GM12874 (cell line): ENCODE measurements around the gene SLC40A1.

Source experiments
- TF ChIP-seq, protein P1 (sequence below): IDR thresholded peaks from 2 replicates; pipeline ENCODE4 v1.5.1; 2011; ENCODE audit warnings: low read depth, mild to moderate bottlenecking, control low read depth, low read length, moderate library complexity; ENCODE audit not compliant: insufficient read depth

SLC40A1 gene, protein sequence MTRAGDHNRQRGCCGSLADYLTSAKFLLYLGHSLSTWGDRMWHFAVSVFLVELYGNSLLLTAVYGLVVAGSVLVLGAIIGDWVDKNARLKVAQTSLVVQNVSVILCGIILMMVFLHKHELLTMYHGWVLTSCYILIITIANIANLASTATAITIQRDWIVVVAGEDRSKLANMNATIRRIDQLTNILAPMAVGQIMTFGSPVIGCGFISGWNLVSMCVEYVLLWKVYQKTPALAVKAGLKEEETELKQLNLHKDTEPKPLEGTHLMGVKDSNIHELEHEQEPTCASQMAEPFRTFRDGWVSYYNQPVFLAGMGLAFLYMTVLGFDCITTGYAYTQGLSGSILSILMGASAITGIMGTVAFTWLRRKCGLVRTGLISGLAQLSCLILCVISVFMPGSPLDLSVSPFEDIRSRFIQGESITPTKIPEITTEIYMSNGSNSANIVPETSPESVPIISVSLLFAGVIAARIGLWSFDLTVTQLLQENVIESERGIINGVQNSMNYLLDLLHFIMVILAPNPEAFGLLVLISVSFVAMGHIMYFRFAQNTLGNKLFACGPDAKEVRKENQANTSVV

DNA sequence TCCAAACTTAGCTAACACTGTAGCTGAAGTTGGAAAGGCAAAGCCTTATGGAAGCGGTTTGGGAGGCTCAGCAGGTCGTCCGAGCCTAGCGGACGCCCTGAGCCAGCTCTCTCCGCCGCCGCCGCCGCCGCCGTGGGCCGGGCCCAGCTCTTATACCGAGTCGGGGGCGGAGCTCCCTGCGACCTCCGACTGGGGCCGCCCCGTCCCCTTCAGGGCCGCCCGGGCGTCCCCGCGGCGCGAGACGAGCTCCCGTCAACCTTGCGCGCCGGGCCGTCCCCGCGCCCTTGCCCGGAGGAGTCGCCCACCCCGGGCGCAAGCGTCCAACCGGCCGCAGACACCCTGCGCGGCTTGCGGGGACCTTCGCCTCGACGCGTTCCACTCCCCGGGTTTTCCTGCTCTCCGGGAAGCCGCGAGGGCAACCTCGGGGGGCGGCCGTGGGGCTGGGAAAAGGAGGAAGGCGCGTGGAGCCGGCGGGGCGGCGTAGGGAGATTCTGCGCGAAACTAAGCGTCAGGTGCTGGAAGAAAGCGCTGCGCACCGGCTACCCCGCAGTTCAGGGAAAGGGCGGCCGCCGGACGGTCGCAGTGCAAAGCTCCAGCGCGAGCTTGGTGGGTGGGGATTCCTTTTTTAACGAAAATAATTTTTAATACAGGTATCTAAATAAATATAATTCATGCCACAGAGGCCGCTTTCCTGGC is at the start of gene SLC40A1:
TSS of gene SLC40A1 (minus strand) at position 129 of the 696 bp plus-strand sequence. CDS start 326 bp downstream, outside the sequence.
- TF ChIP-seq, protein P1, sequence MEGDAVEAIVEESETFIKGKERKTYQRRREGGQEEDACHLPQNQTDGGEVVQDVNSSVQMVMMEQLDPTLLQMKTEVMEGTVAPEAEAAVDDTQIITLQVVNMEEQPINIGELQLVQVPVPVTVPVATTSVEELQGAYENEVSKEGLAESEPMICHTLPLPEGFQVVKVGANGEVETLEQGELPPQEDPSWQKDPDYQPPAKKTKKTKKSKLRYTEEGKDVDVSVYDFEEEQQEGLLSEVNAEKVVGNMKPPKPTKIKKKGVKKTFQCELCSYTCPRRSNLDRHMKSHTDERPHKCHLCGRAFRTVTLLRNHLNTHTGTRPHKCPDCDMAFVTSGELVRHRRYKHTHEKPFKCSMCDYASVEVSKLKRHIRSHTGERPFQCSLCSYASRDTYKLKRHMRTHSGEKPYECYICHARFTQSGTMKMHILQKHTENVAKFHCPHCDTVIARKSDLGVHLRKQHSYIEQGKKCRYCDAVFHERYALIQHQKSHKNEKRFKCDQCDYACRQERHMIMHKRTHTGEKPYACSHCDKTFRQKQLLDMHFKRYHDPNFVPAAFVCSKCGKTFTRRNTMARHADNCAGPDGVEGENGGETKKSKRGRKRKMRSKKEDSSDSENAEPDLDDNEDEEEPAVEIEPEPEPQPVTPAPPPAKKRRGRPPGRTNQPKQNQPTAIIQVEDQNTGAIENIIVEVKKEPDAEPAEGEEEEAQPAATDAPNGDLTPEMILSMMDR, result no peak

DNA sequence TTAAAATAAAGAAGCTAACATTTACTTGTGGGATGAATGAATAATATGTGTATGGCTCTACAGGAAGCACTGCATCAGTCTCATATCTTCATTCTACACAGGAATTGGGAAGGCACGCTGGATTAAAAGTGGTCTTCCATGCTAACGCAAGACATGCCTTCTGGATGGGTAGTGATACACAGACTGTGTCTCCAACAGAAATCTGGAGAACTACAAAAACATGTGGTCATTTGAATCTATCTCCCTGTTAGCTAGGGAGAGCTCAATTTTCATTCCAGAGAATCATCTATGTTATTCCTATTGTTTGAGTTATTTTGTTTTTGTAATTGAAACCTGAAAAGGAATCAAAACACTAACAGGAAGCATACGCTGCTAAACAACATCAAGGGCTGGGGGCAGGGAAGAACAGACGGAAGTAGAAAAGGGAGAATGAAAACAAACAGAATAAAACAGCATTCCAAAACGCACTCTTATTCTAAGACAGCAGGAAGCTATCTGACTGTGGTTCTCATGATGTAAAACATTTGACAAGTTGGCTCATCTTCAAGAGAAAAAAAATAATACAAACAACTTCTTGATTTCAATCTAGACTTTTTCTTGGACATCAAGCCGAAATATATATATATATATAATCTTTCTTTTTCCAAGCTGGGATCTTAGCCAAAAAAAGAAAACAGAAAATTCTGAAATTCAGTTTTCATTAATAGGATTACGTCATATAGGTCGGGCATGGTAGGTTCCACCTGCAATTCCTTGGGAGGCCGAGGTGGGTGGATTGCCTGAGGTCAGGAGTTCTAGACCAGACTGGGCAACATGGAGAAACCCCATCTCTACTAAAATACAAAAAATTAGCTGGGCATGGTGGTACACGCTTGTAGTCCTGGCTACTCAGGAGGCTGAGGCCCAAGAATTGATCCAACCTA is 49.2 kb upstream of the SLC40A1 start:
- TF ChIP-seq, protein P1, result no peak

DNA sequence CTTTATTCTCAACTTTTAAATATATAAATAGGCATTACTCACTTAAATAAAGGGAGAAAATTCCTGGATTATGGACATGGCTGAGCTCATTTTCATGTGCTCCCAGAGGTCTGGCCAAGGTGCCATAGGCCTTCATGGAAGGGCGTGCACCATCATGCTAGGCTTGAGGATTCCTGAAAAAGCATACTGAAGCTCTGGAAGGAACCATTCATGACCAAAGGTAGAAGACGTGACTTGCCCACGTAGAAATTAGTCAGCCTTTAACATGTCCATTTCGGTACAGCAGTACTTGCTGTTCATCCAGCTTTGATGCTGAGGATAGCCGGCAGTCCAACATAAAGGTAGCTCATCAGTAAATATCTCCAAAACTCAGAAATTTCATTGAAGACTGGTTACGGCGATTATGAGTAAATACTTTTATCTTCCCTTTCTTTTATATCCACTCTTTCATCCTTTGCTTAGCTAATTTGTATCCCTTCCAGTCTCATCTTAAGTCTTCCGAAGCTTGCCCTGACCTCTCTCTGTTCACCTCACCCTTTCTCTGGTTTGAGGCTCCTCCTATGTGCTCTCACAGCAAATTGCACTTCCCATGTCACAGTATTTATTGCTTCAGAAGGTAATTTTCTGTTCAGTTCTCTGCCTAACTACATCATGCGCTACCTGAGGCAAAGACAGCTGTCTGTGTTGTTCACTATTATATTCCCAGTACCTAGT is 48.4 kb upstream of the SLC40A1 start:
- TF ChIP-seq, protein P1, result no peak

DNA sequence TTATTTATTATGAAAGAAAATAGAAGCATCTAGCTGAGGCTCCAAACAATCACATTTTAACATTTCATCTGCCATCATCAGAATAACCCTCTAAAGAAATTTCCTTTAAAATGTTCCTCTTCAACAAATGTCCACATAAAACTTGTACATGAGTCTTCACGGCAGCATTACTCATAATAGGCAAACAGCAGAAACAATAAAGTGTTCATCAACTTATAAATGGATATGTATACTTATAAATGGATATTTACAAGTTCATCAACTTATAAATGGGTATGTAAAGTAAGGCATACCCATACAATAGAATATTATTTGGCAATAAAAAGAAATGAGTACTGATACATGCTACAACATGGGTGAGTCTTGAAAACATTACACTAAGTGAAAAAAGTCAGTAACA is 47.2 kb upstream of the SLC40A1 start:
- TF ChIP-seq, protein P1, result no peak

DNA sequence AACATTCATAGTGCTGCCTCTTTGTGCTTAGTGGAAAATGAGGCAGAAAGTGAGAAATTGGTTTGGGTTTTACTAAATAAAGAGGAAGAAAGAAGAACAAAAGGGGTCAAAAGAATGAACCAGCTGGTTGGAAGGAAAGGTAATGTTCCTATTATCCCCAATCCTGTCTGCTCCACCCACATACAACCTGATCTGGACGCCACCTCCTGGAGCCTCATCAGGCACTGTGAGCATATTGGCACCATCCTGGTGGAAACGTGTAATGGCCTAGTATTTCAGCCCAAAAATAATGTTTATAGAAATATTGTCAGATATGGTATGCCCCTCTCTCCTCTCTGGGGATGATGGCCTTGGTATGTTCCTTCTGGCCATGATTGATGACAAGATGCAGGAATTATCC is 45.0 kb upstream of the SLC40A1 start:
- TF ChIP-seq, protein P1, result no peak

DNA sequence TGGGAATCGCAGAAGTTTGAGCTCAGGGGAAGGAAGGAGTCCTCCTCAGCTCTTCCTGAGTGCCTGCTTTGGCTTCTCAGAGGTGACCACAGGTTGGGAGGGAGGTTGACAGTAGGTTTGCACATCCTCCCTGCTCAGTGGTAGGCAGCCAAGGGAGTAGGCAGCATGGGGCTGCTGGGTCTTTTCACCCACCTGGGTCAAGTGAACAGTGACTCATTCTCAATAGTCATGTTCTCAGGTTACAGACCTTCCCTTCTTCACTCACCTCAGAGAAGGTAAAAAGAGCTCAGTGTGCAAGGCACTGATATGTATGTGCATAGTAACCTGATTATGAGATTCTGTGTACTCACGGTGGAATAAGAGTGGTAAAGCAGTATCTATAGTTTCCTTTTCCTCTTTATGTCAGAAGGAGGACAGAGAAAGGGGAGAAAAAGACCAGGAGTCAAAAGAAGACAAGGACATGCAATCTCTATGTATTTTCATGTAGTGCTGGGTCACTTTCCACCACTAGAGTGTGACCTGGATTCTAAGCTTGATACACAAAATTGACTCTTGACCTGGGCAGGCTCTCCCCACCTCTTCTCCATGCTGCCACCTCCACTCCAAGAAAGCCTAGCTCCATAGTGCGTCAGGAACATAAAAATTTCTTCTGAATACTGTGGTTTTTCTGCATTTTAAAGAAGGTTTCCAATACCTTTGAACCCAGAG is 44.2 kb upstream of the SLC40A1 start:
- TF ChIP-seq, protein P1, result no peak
